SK-N-SH (cell line): ENCODE results near the gene TACR2.

ENCODE experiments used
- CHD2 ChIP-seq: fragments of 150-350 bp; IDR thresholded peaks from 2 replicates; pipeline ENCODE4 v1.6.1; 2018; ENCODE audit warnings: low read length; ENCODE audit not compliant: partially characterized antibody
- CTCF ChIP-seq: fragments of 200-600 bp; sonication (generic); IDR thresholded peaks from 2 replicates; pipeline ENCODE4 v1.6.1; 2017; ENCODE audit warnings: antibody characterized with exemption, mild to moderate bottlenecking, moderate library complexity
- RAD21 ChIP-seq: IDR thresholded peaks from 2 replicates; pipeline ENCODE4 v1.6.1; 2012; ENCODE audit warnings: mild to moderate bottlenecking, low read length
- REST ChIP-seq: IDR thresholded peaks from 2 replicates; pipeline ENCODE4 v1.6.1; 2012; ENCODE audit warnings: mild to moderate bottlenecking, low read depth, low read length, moderate library complexity
- RXRA ChIP-seq: IDR thresholded peaks from 2 replicates; pipeline ENCODE4 v1.4.0; 2012; ENCODE audit warnings: low read depth, mild to moderate bottlenecking, borderline replicate concordance
- USF2 ChIP-seq: fragments of 150-350 bp; IDR thresholded peaks from 2 replicates; pipeline ENCODE4 v1.6.1; 2017; ENCODE audit warnings: antibody characterized with exemption, low read length, low read depth, borderline replicate concordance
- ZBTB33 ChIP-seq: IDR thresholded peaks from 2 replicates; pipeline ENCODE4 v1.4.0; 2012; ENCODE audit warnings: low read depth, borderline replicate concordance

- TF ChIP-seq CTCF, result no peak
- no peak for TF ChIP-seq ZBTB33
- TF ChIP-seq REST, result no peak
- no peak for TF ChIP-seq RAD21
- TF ChIP-seq RXRA, result no peak
- TF ChIP-seq CHD2, result no peak
- no peak for TF ChIP-seq USF2
Measured at GRCh38 chr10:69403066-69403465, 13.7 kb downstream of the TACR2 start.
